GM10266 (cell line): ENCODE data around the gene NOVA1.

ENCODE experiments used
- DNase-seq: peaks from one replicate; pipeline ENCODE4 v3.0.0; 2012; ENCODE audit errors: extremely low spot score
- CTCF ChIP-seq: IDR thresholded peaks from 2 replicates; pipeline ENCODE4 v1.5.1; 2012; ENCODE audit warnings: mild to moderate bottlenecking, low read depth; ENCODE audit not compliant: control insufficient read depth, insufficient read depth; ENCODE audit errors: missing control alignments

NOVA1 gene

GRCh38 chr14:26448181-26448855 is 149.5 kb downstream of the NOVA1 start:
- TF ChIP-seq CTCF: no peak
- no peak for DNase-seq

GRCh38 chr14:26444822-26445221 is 153.0 kb downstream of the NOVA1 start:
- TF ChIP-seq CTCF: no peak
- DNase-seq: no peak

DNA sequence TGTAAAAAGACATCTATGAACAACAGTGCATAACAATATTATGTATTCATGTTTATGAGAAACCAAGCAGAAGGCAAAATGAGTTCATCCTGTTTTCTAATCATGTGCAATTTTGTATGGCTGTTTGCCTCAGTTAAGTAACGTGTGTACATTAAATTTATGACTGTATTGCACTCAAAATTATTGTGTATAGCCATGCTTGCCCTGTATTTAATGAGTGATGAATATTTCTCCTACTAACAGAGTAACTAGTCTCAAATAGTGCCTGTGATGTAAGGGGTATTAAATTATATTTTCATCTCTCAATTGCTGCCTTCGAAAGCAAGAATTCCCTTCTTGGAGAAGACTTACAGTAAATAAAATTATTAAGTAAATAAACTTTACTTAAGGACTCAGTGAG is 154.2 kb downstream of the NOVA1 start:
- no peak for DNase-seq
- TF ChIP-seq CTCF: no peak

- no peak for DNase-seq
- TF ChIP-seq CTCF: no peak
These were observed 168.6 kb downstream of the NOVA1 start for GRCh38 chr14:26429205-26429604.

DNA sequence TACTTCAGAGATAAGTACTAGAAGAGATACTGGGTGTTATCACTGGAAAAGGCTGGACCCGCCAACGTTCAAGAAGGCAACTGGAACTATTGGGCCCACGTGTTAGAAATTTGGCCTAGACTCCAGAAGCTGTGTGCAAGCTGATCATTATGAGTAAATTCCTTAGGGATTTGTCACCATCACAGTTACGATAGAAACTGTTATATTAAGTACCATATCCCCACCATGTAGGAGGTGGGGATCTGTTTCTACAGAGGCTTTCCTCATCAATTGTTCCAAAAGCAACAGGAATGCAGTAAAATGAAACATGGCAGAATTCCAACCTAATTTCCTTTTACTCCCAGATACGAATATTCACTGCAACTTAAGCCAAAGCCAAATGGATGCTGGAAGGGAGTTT is 170.7 kb downstream of the NOVA1 start:
- DNase-seq: no peak

GRCh38 chr14:26424537-26424936 is 173.3 kb downstream of the NOVA1 start:
- no peak for DNase-seq
- TF ChIP-seq CTCF: no peak

More for the DNA sequence above, 170.7 kb downstream of the NOVA1 start:
- no peak for TF ChIP-seq CTCF

GRCh38 chr14:26415618-26416123 is 182.2 kb downstream of the NOVA1 start:
- DNase-seq: no peak
- TF ChIP-seq CTCF: no peak
